Kidney (tissue), 14 donors: ENCODE measurements around the gene SPINK6. TPM values are rescaled to one million over a fixed set of nuclear protein-coding genes. Genes with fewer than 3 reads are reported as not detected.

ENCODE experiments used
- DNase-seq, 5 donors: peaks; one replicate each; pipeline ENCODE4 v3.0.0-alpha.2; 2013 to 2020
- FAIRE-seq: peaks from 2 replicates; lab custom pipeline; 2012; peaks lifted over from hg19 to GRCh38; lab: Jason Lieb, UNC
- H3K27ac ChIP-seq, 2 donors: one replicate each; pipeline ENCODE4 v1.7.0; 2013; ENCODE audit warnings: low read depth in 2 of 2, low read length in 2 of 2, inconsistent platforms in 1 of 2
- H3K27me3 ChIP-seq: one replicate; pipeline ENCODE4 v1.7.1; 2013; ENCODE audit warnings: low read length, inconsistent platforms; ENCODE audit not compliant: control insufficient read depth, insufficient read depth
- H3K36me3 ChIP-seq, 3 donors: one replicate each; pipeline versions ENCODE4 v1.7.0 to v1.7.1; 2013; ENCODE audit warnings: low read length in 3 of 3, control low read depth in 1 of 3, inconsistent platforms in 1 of 3; ENCODE audit not compliant: insufficient read depth in 3 of 3, control insufficient read depth in 2 of 3
- H3K4me1 ChIP-seq, 3 donors: one replicate each; pipeline versions ENCODE4 v1.7.0 to v1.7.1; 2013; ENCODE audit warnings: low read length in 3 of 3, inconsistent platforms in 1 of 3, low read depth in 1 of 3; ENCODE audit not compliant: control insufficient read depth in 2 of 3, insufficient read depth in 2 of 3
- H3K4me3 ChIP-seq, 3 donors: one replicate each; pipeline versions ENCODE4 v1.7.0 to v1.8.1; 2013; ENCODE audit warnings: low read length in 3 of 3, control low read depth in 1 of 3, inconsistent platforms in 1 of 3
- H3K9ac ChIP-seq, 3 donors: one replicate each; pipeline versions ENCODE4 v1.7.0 to v1.7.1; 2013; ENCODE audit warnings: low read length in 3 of 3, control low read depth in 1 of 3, inconsistent platforms in 1 of 3
- H3K9me3 ChIP-seq, 3 donors: one replicate each; pipeline versions ENCODE4 v1.7.0 to v1.7.1; 2013; ENCODE audit warnings: low read length in 3 of 3, control low read depth in 1 of 3, inconsistent platforms in 1 of 3; ENCODE audit not compliant: control insufficient read depth in 2 of 3, insufficient read depth in 1 of 3
- intact Hi-C: fragments of 100-400 bp; cut with DNase I; formaldehyde crosslinking; loops from one replicate; pipeline ENCODE4 v1.11.1; 2022
- polyA plus RNA-seq: library from polyadenylated mRNA; stranded (reverse); fragments of 350-450 nt; fragmentation: Illumina TruSeq; extraction: RNeasy Lipid Tissue Mini Kit (QIAGEN cat#74804); gene quantifications from one replicate; pipeline ENCODE4 v1.2.3, GENCODE V29; 2014; ENCODE audit warnings: low read depth, low replicate concordance; ENCODE audit not compliant: insufficient read depth
- total RNA-seq: library from RNA; stranded (reverse); fragmentation: NEBNext Ultra II Directional; extraction: Animal tissue kit (Norgen Biotek cat#: 25700); gene quantifications from one replicate; pipeline ENCODE4 v1.2.1, GENCODE V29; 2021
- TF ChIP-seq, protein P1 (sequence below): IDR thresholded peaks from 3 replicates; pipeline ENCODE4 v1.5.1; 2012; ENCODE audit warnings: mild to moderate bottlenecking, moderate library complexity, borderline replicate concordance; ENCODE audit not compliant: insufficient read depth; ENCODE audit errors: extremely low read depth
- donor health status: control.
- donor health status: control.
- donor health status: control.
- donor health status: control.
- donor health status: control.
- donor health status: DM: yes; HTN: yes; CAD: no.
- donor health status: Normal renal cell carcinoma (clear cell type).

The SPINK6 gene
- total and polyA plus RNA-seq, 2 donors from 2014 or later: not detected

DNA sequence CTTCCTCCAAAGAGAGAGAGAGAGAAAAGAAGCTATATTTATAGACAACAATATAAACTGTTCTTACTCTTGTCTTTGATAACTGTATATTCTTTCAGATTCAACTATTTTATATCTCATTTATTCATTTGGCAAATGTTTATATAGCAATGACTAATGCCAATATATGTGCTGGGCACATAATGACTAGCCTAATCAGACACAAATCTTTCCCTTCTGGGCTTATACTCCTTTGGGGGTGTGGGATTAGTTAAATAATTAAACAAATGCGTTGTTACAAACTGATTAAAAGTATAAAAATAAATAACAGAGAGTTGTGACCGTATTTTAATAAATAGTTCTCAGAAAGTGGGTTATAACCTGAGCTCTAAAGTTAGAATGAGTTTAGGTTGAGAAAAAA lies 30.5 kb upstream of the SPINK6 start:
- TF ChIP-seq, protein P1, sequence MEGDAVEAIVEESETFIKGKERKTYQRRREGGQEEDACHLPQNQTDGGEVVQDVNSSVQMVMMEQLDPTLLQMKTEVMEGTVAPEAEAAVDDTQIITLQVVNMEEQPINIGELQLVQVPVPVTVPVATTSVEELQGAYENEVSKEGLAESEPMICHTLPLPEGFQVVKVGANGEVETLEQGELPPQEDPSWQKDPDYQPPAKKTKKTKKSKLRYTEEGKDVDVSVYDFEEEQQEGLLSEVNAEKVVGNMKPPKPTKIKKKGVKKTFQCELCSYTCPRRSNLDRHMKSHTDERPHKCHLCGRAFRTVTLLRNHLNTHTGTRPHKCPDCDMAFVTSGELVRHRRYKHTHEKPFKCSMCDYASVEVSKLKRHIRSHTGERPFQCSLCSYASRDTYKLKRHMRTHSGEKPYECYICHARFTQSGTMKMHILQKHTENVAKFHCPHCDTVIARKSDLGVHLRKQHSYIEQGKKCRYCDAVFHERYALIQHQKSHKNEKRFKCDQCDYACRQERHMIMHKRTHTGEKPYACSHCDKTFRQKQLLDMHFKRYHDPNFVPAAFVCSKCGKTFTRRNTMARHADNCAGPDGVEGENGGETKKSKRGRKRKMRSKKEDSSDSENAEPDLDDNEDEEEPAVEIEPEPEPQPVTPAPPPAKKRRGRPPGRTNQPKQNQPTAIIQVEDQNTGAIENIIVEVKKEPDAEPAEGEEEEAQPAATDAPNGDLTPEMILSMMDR: no peak
- Histone ChIP-seq H3K27ac (no peak overlapping the region), H3K36me3 (no peaks in the 10 kb centered on the region), H3K9ac (no peak overlapping the region), H3K27me3 (no peaks in the 10 kb centered on the region), H3K4me1 (no peaks in the 10 kb centered on the region), H3K9me3 (no peaks in the 10 kb centered on the region), H3K4me3 (no peak overlapping the region)
- intact Hi-C loops: no loop called here
- FAIRE-seq (no peak), DNase-seq (no peak)

DNA sequence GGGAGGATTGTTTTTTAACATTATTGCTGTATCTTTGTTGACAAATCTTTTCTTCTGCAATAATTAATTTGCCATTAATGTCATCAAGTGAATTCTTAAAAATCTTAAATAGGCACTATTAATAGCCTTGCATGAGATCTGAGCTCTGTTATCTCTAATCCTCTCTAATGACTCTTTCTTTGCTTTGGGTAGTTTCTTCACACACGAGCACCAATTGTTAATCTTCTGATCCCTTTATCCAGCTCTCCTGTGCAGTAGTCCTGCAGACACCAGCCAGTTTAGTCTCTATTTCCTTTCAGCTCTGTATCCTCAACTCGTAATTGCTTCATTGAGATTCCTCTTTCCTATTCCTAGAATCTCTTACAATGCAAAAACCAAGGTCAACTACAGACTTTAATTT lies 26.4 kb upstream of the SPINK6 start:
- Histone ChIP-seq H3K4me1 (no peaks in the 10 kb centered on the region), H3K36me3 (no peaks in the 10 kb centered on the region), H3K4me3 (no peak overlapping the region), H3K9me3 (no peaks in the 10 kb centered on the region), H3K9ac (no peak overlapping the region), H3K27me3 (no peaks in the 10 kb centered on the region), H3K27ac (no peak overlapping the region)
- TF ChIP-seq, protein P1: no peak
- DNase-seq: no peak
- intact Hi-C loops: no loop called here
- FAIRE-seq: no peak

DNA sequence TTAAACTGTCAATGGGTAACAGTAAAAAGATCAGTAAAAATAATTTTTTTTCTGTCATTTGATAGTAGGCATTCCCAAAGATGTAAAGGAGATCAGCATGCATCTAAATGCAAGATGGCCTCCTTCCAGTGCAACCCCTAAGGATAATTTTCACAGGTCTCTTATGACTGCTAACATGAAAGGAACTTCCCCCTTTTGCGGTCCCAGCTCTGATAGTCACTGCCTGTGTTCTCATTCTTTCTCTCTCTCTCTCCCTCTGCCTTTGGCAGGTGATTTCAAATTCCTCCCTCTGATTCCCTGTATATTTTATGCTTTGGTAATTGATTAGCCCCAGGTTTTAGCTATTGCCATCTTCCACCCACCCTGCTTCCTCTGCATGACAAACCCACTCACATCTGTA lies 25.6 kb upstream of the SPINK6 start:
- no peak overlapping the region for H3K27ac ChIP-seq
- no peaks in the 10 kb centered on the region for H3K4me1 ChIP-seq
- no peaks in the 10 kb centered on the region for H3K9me3 ChIP-seq
- intact Hi-C loops: no loop called here
- no peaks in the 10 kb centered on the region for H3K27me3 ChIP-seq
- FAIRE-seq: no peak
- no peak overlapping the region for H3K9ac ChIP-seq
- H3K36me3 ChIP-seq: no peaks in the 10 kb centered on the region
- no peak for DNase-seq
- H3K4me3 ChIP-seq: no peak overlapping the region
- TF ChIP-seq, protein P1: no peak

DNA sequence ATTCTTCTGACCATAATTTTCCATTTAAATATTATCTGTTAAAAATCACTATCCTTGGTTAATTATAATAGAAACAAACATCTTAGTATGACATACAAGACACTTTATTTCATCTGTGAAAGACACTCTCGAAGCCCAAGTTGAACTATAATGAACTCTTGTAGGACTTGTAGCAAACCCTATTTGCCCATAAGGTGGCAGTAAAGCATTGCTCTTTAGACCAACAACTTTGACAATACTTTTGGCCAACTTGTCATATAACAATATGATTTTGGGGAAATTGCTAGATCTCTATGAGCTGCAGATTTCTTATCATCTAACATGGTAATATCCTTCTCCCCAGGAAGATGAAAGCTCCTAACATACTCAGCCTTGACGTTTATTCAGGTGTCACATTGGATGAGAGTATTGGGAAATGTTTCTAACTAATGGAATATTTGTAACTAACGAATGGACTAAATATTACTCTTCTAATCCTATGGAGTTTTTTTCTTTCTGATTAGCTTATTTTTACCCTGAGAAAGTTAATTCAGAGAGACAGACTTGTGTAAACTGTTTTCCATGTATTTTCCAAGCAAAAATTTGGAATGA lies 23.5 kb upstream of the SPINK6 start:
- Histone ChIP-seq H3K27ac (no peak overlapping the region), H3K27me3 (no peaks in the 10 kb centered on the region), H3K4me3 (no peak overlapping the region), H3K36me3 (no peaks in the 10 kb centered on the region), H3K9ac (no peak overlapping the region), H3K9me3 (no peaks in the 10 kb centered on the region), H3K4me1 (no peaks in the 10 kb centered on the region)
- DNase-seq: peak in 2 of 5 donors; percentile 54 to 72
- intact Hi-C loops: no loop called here
- peak; percentile 97 for FAIRE-seq
- TF ChIP-seq, protein P1: peak; percentile 66
